ENCODE data around the gene HGD.
A peak's percentile ranks its signal among the peaks of the same experiment; 100 is the strongest.

Gene HGD

DNA sequence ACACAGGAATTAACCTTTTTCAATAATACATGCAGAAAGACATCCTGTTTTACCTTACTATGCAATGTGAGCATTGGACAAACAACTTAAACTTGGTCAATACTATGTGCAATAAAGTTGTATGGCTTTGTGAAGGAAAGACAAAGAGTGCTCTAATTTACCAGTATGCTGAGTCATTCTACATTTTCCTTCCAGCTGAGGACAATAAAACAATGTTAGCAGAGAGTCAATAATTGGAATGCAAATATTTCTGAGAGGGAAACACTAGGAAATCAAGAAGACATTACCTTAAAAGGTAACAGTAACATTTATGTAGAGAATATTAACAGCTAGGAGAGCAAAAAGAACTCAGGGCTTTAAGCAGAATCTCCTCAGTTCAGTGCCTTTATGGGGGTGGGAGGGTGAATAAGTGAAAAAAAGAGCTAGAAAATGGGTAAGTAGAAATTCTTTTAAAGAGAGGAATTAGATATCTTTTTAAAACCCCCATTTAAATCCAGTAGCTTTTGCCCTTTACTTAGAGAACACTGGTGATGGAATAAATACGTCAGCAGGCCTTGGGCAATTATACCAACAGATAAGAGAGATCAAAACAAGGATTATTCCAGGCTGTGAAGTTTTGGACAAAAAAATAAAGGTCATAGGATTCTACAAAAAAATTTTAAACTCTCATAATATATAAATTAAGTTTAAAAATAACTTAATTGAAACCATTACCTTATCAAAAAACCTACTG is 11.6 kb upstream of the HGD start:
- no peaks in the 10 kb centered on the region for H3K27me3 ChIP-seq (replicated peaks)
- TF ChIP-seq, protein P1, sequence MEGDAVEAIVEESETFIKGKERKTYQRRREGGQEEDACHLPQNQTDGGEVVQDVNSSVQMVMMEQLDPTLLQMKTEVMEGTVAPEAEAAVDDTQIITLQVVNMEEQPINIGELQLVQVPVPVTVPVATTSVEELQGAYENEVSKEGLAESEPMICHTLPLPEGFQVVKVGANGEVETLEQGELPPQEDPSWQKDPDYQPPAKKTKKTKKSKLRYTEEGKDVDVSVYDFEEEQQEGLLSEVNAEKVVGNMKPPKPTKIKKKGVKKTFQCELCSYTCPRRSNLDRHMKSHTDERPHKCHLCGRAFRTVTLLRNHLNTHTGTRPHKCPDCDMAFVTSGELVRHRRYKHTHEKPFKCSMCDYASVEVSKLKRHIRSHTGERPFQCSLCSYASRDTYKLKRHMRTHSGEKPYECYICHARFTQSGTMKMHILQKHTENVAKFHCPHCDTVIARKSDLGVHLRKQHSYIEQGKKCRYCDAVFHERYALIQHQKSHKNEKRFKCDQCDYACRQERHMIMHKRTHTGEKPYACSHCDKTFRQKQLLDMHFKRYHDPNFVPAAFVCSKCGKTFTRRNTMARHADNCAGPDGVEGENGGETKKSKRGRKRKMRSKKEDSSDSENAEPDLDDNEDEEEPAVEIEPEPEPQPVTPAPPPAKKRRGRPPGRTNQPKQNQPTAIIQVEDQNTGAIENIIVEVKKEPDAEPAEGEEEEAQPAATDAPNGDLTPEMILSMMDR (IDR thresholded peaks at IDR 0.05; ENCODE audit: low read depth, low read length, missing control alignments): no peak
- no peaks in the 10 kb centered on the region for H3K36me3 ChIP-seq (replicated peaks)
- DNase-seq: no peak
- no peak overlapping the region for H3K4me3 ChIP-seq (ENCODE audit: low read depth, low read length)
- peak overlapping the region; percentile 29 for H3K27ac ChIP-seq
- in situ Hi-C loops (cut with HindIII; ENCODE audit: low pct_ligation_motif_present, low sequenced_read_pairs): no loop called here

DNA sequence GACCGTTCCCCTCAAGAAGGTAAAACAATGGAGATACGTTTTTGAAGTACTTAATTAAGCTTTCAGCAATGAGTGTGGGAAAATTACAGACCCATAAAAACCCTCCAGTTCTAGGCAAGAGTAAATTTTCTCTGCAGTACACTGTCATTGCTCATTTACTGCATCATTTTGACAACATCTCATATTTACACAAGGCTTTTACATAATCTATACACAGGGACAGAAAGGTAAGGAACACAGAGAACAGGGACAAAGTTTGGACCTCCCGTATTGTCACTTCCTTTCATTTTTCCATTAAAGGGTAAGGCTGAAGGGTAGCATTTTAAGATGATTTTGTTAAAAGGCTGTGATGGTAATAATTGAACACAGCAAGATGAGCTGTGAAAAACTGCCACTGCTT is 7.4 kb upstream of the HGD start:
- no peak overlapping the region for H3K4me3 ChIP-seq (ENCODE audit: low read depth, low read length)
- DNase-seq: no peak
- in situ Hi-C loops (cut with HindIII; ENCODE audit: low pct_ligation_motif_present, low sequenced_read_pairs): no loop called here
- no peaks in the 10 kb centered on the region for H3K36me3 ChIP-seq (replicated peaks)
- no peak overlapping the region for H3K27ac ChIP-seq
- TF ChIP-seq, protein P1 (IDR thresholded peaks at IDR 0.05; ENCODE audit: low read depth, low read length, missing control alignments): no peak
- no peaks in the 10 kb centered on the region for H3K27me3 ChIP-seq (replicated peaks)

DNA sequence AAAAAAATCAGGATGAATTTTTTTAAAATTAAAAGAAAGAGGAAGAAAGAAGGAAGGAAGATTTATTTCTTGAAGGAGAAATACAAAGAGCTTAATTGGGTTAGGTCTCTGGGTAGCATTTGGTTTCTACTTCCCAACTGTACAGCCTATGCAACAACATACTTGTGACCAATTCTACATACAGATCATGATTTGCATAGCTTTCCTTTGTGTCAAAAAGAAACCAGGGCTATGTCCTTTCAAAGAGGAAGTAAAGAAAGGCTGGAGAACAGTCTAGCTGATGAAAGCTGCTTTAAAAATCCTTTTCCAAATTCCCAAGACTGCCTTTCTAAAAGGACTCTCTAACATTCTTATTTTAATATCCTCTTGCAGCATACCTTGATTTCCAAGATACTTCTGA is 6.1 kb upstream of the HGD start:
- Histone ChIP-seq H3K4me3 (ENCODE audit: low read depth, low read length) (no peak overlapping the region), H3K36me3 (replicated peaks) (no peaks in the 10 kb centered on the region), H3K27me3 (replicated peaks) (no peaks in the 10 kb centered on the region), H3K27ac (peak overlapping the region; percentile 35)
- in situ Hi-C loops (cut with HindIII; ENCODE audit: low pct_ligation_motif_present, low sequenced_read_pairs): no loop called here
- peak; percentile 17 for DNase-seq
- TF ChIP-seq, protein P1 (IDR thresholded peaks at IDR 0.05; ENCODE audit: low read depth, low read length, missing control alignments): no peak

DNA sequence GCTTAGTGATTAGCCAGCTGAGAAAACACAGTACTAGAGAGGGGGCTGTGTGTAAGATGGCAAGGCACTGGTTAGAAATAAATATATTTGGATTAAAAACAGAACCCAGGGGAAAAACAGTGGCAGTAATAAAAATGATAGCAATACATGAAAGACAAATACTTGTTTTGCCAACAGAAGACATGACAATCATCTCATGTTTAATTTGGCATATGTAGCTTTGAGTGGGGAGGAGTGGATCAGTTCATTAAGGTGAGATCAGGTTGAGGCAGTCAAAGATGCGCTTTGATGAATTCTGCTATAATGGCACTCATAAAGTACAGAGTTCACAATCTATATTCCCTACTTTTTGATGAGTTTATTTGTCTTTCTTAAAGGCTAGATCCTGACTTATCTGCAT is 3.4 kb upstream of the HGD start:
- DNase-seq: no peak
- Histone ChIP-seq H3K27ac (no peak overlapping the region), H3K36me3 (replicated peaks) (no peaks in the 10 kb centered on the region), H3K27me3 (replicated peaks) (no peaks in the 10 kb centered on the region), H3K4me3 (ENCODE audit: low read depth, low read length) (no peak overlapping the region)
- TF ChIP-seq, protein P1 (IDR thresholded peaks at IDR 0.05; ENCODE audit: low read depth, low read length, missing control alignments): no peak
- in situ Hi-C loops (cut with HindIII; ENCODE audit: low pct_ligation_motif_present, low sequenced_read_pairs): no loop called here

DNA sequence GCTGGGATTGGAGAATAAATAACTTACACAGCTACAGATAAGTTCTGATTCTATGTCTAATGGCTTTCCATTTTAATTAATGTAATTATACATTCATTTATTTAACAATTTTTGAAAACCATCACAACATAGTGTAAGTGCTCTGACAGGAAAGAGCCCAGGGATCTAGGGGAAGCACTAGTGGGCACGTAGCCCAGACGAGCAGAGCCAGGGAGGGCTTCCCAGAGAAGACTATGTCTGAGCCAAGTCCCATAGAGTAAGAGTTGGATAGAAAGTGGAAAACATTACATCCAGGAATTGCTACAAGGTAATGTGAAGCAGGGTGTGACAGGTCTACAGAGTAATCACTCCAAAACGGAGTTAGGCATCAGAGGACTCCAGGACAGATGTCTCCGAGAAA is 2.9 kb upstream of the HGD start:
- TF ChIP-seq, protein P1 (IDR thresholded peaks at IDR 0.05; ENCODE audit: low read depth, low read length, missing control alignments): no peak
- DNase-seq: no peak
- H3K36me3 ChIP-seq (replicated peaks): no peaks in the 10 kb centered on the region
- no peaks in the 10 kb centered on the region for H3K27me3 ChIP-seq (replicated peaks)
- no peak overlapping the region for H3K27ac ChIP-seq
- H3K4me3 ChIP-seq (ENCODE audit: low read depth, low read length): no peak overlapping the region
- in situ Hi-C loops (cut with HindIII; ENCODE audit: low pct_ligation_motif_present, low sequenced_read_pairs): no loop called here
